Stimulated activated CD4-positive, alpha-beta T cell treated with anti-CD3 and anti-CD28 coated beads, Interleukin-4, amount 100 ng/mL, for 1 hour (primary cell): ENCODE results near the gene OTUD3.
"Not testable (repeated sequence)": the region's sequence is repeated elsewhere in the genome, so short reads cannot be mapped to it uniquely, and the experiment has no call there.

Experiments used
- DNase-seq: peaks from one replicate; pipeline ENCODE4 v3.0.0-alpha.2; 2020

OTUD3 gene

GRCh38 chr1:19922015-19922688 is 40.0 kb downstream of the OTUD3 start:
- DNase-seq = no peak

DNA sequence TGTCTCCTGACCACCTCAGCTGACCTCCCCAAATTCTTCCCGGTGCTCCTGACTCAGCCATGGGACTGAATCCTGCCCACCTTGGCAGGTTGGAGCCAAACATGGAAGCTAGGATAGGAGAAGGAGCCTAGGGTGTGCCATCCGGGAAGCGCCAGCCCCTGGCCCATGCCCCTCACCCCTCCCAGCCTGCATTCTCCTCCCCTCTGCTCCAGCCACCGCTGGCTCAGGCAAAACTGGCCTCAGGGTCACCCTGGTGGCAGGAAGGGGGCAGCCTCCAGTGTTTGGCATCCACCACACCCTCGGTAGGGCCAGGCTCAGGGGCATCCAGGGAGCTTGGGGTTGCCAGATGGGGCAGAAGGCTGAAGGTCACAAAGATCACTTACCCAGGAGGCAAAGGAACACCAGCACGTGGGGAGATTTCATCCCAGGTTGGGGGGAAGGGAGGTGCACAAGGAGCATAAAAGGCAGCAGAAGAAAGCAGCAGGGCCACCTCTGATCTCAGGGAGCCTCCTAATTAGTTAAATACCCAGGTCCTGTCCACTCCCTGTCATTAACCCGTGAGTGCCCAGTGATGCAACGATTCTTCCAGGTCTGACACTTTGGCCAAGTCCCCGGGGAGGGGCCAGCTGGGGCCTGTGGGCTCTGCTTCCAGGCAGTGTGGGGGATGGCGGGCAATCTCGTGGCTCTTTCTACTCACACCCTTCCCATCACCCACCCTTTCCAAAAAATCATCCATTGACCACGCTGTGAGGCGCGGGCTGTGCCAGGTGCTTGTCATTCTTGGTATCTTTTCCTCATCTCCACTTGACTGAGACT is 41.1 kb downstream of the OTUD3 start, which contains the start of gene PLA2G2E:
Gene PLA2G2E (minus strand): TSS at position 481 of the 816 bp plus-strand sequence. CDS start 58 bp downstream, at position 423.
- no peak for DNase-seq

DNA sequence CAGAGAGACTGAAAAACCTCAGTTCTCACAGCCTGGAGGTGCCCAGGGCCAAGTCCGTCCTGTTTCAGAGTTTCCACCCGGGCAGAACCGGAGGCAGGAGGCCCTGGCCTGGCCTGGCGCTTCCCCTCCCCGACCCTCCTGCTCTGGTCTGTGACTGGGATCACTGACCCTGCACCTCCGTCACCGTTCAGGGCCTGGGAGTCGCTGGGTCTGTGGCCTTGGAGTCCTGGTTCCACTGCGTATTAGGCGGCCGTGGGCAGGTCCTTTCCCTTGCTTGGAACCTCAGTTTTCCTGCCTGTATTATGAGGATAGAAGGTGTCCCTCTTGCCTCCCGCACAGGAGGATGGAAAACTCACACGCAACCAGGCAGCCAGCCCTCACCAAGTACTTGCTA is 41.8 kb downstream of the OTUD3 start:
- no peak for DNase-seq

GRCh38 chr1:19925342-19926070 is 43.3 kb downstream of the OTUD3 start:
- no peak for DNase-seq

GRCh38 chr1:19926296-19927129 is 44.3 kb downstream of the OTUD3 start:
- no peak for DNase-seq

- not testable (repeated sequence) for DNase-seq
Observed at GRCh38 chr1:19927130-19927421, 44.9 kb downstream of the OTUD3 start.

DNA sequence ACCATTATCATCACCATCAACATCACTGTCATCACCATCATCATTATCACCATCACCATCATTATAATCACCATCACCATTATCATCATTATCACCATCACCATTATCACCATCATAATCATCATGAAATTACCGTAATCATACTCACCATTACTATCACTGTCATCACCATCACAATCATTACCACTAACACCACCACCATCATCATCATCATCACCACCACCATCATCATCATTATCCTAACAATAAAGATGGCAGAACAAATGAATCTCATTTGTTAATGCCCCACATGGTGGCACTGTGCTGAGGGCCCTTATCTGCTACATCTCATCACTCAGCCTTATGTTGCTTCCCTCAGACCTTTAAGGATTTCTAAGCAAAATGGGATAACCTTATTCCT is 50.7 kb downstream of the OTUD3 start:
- DNase-seq = no peak

DNA sequence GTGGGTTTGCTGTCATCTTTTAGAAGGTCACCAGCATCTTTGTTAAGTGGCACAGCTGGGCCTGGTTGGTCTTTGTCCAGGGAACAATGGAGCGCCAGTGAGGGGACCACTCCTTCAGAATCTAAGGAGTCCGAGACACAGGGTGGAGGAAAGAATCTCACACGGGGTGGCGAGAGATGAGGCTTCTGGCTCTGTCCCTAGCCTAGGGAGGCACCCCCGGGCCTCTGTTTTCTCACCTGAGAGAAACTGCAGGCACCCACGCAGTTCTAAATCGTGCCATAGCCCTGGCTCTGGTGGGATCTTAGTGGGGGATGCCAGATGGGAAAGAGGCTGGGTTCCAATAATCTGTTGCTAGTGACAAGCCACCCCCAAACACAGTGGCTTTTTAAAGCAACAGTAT is 52.1 kb downstream of the OTUD3 start:
- no peak for DNase-seq

DNA sequence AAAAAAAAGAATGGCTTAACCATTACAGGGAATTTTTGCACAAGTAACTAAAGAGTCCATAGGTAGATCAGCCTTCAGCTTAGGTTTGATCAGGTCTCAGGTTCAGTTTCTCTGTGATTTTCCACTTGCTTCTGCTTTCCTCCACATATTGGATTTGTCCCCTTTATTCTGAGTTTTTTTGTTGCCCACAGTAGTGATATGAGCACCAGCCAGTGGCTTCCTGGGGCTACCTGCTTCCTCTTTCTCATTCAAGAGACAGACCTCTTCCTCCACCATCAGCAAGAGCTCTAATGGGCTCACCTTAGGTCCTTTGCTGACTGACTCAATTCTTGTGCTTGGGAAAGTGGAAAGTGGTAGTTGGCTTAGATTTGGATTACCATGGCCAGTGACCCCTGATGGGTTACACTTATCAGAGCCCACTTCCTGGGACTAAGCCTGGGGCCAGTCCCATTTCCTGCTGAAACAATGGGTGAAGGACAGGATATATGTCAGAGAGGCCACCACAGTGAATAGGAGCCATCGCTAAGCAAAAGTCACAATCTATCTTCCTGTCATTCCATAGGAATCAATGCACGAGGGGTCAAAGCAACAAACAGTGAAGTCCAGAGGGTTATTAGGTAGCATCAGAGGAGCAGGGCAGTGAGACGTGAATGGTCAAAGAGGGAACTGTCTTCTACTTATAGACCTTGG is 54.0 kb downstream of the OTUD3 start:
- DNase-seq = no peak

GRCh38 chr1:19938472-19938871 is 56.3 kb downstream of the OTUD3 start:
- DNase-seq = no peak

- DNase-seq = no peak
Observed at GRCh38 chr1:19940486-19941205, 58.5 kb downstream of the OTUD3 start.

GRCh38 chr1:19941206-19941568 is 59.0 kb downstream of the OTUD3 start:
- no peak for DNase-seq

GRCh38 chr1:19942088-19942487 is 59.9 kb downstream of the OTUD3 start:
- no peak for DNase-seq

DNA sequence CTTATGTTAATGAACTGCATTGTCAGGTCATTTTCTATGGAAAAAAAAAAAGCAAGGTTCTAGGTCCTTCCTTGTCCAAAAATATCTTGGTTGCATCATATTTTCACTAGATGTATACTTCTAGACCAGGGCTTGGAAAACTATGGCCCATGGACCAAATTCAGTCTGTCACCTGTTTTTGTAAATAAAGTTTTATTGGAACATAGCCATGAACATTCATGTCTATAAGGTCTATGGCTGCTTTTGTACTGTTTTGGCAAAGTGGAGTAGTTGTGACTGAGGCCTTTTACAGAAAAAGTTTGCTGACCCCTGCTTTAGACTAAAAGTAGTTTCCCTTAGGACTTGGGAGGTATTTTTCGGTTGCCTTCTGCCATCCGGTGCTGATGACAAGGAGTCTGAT is 60.5 kb downstream of the OTUD3 start:
- DNase-seq = no peak

- no peak for DNase-seq
Observed at GRCh38 chr1:19945914-19946313, 63.7 kb downstream of the OTUD3 start.

- DNase-seq = no peak
Observed at GRCh38 chr1:19946331-19946751, 64.1 kb downstream of the OTUD3 start.

DNA sequence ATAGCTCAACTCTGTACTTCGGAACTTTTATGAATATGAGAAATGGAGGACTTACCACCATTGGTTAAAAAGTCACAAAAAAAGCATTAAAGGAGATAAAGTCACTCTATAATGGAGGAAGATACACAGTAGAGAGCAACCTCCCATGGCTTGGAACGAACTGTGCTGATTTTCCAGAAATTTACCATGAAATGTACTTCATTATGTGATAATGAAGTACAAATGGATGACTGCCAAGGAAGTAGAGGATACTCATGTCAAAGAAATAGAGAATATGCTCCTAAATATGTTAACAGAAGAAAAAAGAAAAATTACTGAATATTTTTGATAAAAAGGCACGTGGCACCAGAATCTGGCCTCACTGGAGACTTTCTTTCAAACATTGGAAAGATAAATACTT is 64.8 kb downstream of the OTUD3 start:
- no peak for DNase-seq

DNA sequence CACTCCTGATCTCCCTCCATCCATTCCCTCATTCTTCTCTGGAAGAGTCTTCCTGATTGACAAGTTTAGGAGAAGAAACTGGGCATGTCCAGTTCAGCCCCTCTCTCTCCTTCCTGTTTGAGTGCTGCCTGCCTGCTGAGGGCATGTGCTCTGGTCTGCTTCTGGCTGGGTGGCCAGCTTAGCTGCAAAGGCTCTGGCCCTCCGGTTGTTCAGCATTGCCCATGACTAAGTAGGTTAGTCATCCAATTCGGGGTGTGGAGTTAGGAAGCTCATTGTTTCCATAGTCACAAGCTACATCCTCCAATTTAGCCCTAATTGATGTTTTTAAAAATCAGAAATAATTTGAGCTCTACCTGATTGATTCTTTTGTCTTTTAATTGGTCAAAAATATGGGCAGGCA is 66.8 kb downstream of the OTUD3 start:
- DNase-seq = no peak

DNA sequence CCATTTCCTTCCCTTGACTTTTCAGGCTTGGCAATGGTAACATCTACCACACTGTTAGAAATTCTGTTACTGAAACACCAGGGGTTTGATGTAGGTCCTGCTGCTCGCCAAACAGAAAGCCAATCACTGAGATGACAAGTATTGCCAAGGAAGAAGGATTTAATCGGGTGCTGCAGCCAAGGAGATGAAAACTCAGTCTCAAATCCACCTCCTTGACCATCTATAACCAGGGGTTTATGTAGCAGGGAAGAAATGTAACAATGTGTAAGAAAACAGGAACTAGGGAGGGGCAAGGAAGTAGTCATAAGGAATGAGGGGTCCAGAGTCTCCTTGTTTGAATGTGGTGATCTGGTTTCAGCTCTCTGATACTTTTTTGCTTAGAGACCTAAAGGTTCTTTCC is 71.9 kb downstream of the OTUD3 start:
- DNase-seq = no peak

DNA sequence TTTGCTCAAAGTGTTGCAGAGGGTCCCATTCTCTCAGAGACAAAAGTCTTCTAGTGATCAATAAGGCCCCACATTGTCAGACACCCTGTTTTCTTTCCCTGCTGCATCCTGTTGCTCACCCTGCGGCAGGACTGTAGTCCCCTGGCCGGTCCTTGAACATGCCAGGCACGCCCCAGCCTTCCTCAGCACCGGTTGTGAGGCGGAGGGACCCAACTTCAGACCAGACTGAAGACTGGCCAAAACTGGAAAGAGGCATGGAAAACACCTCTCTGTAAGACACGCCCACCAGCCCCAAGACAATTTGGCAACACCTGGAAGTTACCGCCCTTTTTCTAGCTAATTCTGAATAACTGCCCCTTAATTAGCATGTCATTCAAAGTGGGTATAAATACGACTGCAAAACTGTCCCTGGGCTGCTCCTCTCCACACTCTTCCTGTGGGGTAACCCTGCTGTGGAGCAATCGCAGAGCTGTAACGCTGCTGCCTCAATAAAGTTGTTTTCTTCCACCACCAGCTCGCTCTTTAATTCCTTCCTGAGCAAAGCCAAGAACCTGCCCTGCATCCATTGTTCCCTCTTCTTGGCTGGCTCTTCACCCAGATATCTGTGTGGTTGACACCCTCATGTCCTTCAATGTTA is 73.5 kb downstream of the OTUD3 start:
- DNase-seq = no peak

DNA sequence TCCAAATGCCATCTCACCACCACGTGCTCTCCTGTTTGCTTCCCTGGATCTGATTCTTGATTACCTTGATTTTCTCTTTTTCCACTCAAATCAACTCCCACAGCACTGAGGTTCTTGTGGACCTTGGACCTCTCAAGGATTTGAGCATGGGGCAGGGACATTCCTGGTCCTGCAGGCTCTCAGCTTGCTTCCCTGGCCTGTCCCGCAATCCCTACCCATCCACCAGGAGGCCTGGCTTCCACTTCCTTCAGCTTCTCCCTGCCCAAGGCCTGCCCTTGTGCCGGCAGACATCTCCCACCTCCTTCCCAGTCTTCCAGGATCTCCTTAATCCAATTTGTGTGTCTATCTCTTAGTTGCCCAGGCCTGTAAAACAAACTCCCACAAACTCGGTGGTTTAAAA is 75.6 kb downstream of the OTUD3 start:
- no peak for DNase-seq
